ENCODE measurements around the gene ZNF417.

DNA sequence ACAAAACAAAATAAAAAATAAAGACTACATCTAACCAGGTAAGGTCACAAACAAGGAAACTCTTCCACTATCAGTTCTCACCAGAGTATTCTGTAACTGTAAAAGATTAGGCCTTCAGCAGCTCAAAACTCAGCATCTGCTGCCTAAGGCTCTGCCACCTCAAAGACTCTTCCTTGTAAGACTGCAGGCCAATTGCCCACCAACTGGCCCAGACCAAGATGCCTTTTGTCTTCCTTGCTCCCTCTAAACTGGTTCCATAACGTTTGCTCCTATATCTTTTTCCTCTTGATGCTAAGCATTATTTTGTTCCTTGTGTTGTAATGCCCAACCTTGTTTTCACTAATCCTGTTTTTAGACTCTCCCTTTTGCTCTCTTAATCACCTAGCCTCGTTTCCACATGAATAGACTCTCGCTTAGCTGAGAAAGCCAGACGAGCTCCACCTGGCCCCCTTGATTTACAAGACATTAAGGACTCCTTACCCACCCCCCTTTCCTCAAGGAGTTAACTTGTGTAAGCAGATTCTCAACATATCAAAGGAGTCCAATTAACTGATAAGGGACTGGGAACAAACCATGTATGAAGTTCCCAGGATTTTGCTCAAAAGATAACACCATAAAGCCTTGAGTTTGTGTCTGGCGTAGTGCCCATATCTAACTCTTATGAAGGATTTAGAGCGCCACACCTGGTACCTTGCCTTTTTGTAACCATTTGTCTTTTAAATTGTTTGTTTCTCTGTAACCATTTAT is 29.0 kb downstream of the ZNF417 start:
- no peak for TF ChIP-seq ZFP69B (tag by site-specific recombination; IDR thresholded peaks at IDR 0.05)
- TF ChIP-seq, protein P1, sequence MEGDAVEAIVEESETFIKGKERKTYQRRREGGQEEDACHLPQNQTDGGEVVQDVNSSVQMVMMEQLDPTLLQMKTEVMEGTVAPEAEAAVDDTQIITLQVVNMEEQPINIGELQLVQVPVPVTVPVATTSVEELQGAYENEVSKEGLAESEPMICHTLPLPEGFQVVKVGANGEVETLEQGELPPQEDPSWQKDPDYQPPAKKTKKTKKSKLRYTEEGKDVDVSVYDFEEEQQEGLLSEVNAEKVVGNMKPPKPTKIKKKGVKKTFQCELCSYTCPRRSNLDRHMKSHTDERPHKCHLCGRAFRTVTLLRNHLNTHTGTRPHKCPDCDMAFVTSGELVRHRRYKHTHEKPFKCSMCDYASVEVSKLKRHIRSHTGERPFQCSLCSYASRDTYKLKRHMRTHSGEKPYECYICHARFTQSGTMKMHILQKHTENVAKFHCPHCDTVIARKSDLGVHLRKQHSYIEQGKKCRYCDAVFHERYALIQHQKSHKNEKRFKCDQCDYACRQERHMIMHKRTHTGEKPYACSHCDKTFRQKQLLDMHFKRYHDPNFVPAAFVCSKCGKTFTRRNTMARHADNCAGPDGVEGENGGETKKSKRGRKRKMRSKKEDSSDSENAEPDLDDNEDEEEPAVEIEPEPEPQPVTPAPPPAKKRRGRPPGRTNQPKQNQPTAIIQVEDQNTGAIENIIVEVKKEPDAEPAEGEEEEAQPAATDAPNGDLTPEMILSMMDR (tag by site-specific recombination; IDR thresholded peaks at IDR 0.05): no peak
- TF ChIP-seq ZNF350 (tag by site-specific recombination; IDR thresholded peaks at IDR 0.05): no peak
